ENCODE results near the gene GRM5. TPM values are rescaled to one million over a fixed set of nuclear protein-coding genes. Genes with fewer than 3 reads are reported as not detected.

GRM5 gene
- total RNA-seq, 1 donor from 2014 or later, result 0.17 TPM

- DNase-seq (ENCODE audit: extremely low spot score, unreplicated experiment), result no peak
- Mint-ChIP-seq H3K4me1 (ENCODE audit: unreplicated experiment) (no peaks in the 10 kb centered on the region), H3K4me3 (no peak overlapping the region), H3K27ac (no peak overlapping the region), H3K36me3 (no peaks in the 10 kb centered on the region), H3K9me3 (no peaks in the 10 kb centered on the region), H3K27me3 (peaks cover 19% of the 10 kb centered on the region)
- TF ChIP-seq, protein P1, sequence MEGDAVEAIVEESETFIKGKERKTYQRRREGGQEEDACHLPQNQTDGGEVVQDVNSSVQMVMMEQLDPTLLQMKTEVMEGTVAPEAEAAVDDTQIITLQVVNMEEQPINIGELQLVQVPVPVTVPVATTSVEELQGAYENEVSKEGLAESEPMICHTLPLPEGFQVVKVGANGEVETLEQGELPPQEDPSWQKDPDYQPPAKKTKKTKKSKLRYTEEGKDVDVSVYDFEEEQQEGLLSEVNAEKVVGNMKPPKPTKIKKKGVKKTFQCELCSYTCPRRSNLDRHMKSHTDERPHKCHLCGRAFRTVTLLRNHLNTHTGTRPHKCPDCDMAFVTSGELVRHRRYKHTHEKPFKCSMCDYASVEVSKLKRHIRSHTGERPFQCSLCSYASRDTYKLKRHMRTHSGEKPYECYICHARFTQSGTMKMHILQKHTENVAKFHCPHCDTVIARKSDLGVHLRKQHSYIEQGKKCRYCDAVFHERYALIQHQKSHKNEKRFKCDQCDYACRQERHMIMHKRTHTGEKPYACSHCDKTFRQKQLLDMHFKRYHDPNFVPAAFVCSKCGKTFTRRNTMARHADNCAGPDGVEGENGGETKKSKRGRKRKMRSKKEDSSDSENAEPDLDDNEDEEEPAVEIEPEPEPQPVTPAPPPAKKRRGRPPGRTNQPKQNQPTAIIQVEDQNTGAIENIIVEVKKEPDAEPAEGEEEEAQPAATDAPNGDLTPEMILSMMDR (conservative IDR thresholded peaks at IDR 0.05), result no peak
Measured at GRCh38 chr11:88626216-88626615, 439.6 kb downstream of the GRM5 start.

- H3K27ac Mint-ChIP-seq, result no peak overlapping the region
- no peaks in the 10 kb centered on the region for H3K36me3 Mint-ChIP-seq
- H3K4me3 Mint-ChIP-seq, result no peak overlapping the region
- no peak for DNase-seq (ENCODE audit: extremely low spot score, unreplicated experiment)
- no peaks in the 10 kb centered on the region for H3K4me1 Mint-ChIP-seq (ENCODE audit: unreplicated experiment)
- TF ChIP-seq, protein P1 (conservative IDR thresholded peaks at IDR 0.05), result no peak
- no peaks in the 10 kb centered on the region for H3K9me3 Mint-ChIP-seq
- peaks cover 20% of the 10 kb centered on the region for H3K27me3 Mint-ChIP-seq
Measured at GRCh38 chr11:88623531-88623930, 442.3 kb downstream of the GRM5 start.

GRCh38 chr11:88620568-88621130 lies 445.1 kb downstream of the GRM5 start:
- H3K4me3 Mint-ChIP-seq, result no peak overlapping the region
- no peaks in the 10 kb centered on the region for H3K9me3 Mint-ChIP-seq
- DNase-seq (ENCODE audit: extremely low spot score, unreplicated experiment), result no peak
- TF ChIP-seq, protein P1 (conservative IDR thresholded peaks at IDR 0.05), result no peak
- H3K27ac Mint-ChIP-seq, result no peak overlapping the region
- peaks cover 9% of the 10 kb centered on the region for H3K4me1 Mint-ChIP-seq (ENCODE audit: unreplicated experiment)
- H3K27me3 Mint-ChIP-seq, result peaks cover 13% of the 10 kb centered on the region
- H3K36me3 Mint-ChIP-seq, result no peaks in the 10 kb centered on the region

GRCh38 chr11:88619656-88620385 lies 446.0 kb downstream of the GRM5 start:
- H3K27me3 Mint-ChIP-seq, result peaks cover 10% of the 10 kb centered on the region
- H3K4me3 Mint-ChIP-seq, result no peak overlapping the region
- H3K9me3 Mint-ChIP-seq, result no peaks in the 10 kb centered on the region
- peaks cover 11% of the 10 kb centered on the region for H3K4me1 Mint-ChIP-seq (ENCODE audit: unreplicated experiment)
- no peak for DNase-seq (ENCODE audit: extremely low spot score, unreplicated experiment)
- H3K27ac Mint-ChIP-seq, result no peak overlapping the region
- TF ChIP-seq, protein P1 (conservative IDR thresholded peaks at IDR 0.05), result no peak
- no peaks in the 10 kb centered on the region for H3K36me3 Mint-ChIP-seq

DNA sequence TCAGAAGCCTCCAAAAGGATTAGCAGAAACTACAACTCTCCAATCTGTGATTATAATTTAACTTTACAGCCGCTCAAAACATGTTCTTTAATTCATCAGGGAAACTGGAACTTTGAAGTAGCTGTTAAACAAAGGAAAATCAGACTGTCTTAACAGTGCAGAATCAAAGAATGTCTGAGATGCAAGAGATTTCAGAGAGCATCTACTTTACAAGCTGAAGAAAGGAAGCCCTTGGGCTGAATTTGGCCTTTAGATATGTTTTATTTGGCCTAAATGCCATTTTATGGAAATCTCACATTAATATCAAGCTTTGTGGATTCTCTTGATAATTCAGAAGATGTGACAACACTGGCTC lies 446.7 kb downstream of the GRM5 start:
- no peaks in the 10 kb centered on the region for H3K36me3 Mint-ChIP-seq
- peaks cover 11% of the 10 kb centered on the region for H3K4me1 Mint-ChIP-seq (ENCODE audit: unreplicated experiment)
- no peak overlapping the region for H3K27ac Mint-ChIP-seq
- peaks cover 10% of the 10 kb centered on the region for H3K27me3 Mint-ChIP-seq
- H3K9me3 Mint-ChIP-seq, result no peaks in the 10 kb centered on the region
- no peak for DNase-seq (ENCODE audit: extremely low spot score, unreplicated experiment)
- H3K4me3 Mint-ChIP-seq, result no peak overlapping the region
- TF ChIP-seq, protein P1 (conservative IDR thresholded peaks at IDR 0.05), result no peak
